KMS-11 (cell line): ENCODE measurements around the gene KRTAP5-10.
"Not testable (repeated sequence)": the region's sequence is repeated elsewhere in the genome, so short reads cannot be mapped to it uniquely, and the experiment has no call there.

Source experiments
- H2AFZ ChIP-seq: fragments of 200-600 bp; sonication (generic); 2 replicates; pipeline ENCODE4 v1.6.1; 2016; ENCODE audit warnings: antibody characterized with exemption, mixed run types, low read depth
- H3K27ac ChIP-seq: fragments of 200-600 bp; sonication (generic); 2 replicates; pipeline ENCODE4 v1.6.1; 2016; ENCODE audit warnings: mild to moderate bottlenecking, mixed run types
- H3K27me3 ChIP-seq: fragments of 200-600 bp; sonication (generic); 2 replicates; pipeline ENCODE4 v1.6.1; 2017; ENCODE audit warnings: mild to moderate bottlenecking, low read depth, mixed run types, moderate library complexity; ENCODE audit not compliant: insufficient read depth
- H3K36me3 ChIP-seq: fragments of 200-600 bp; sonication (generic); 2 replicates; pipeline ENCODE4 v1.6.1; 2017; ENCODE audit warnings: mild to moderate bottlenecking, mixed run types; ENCODE audit not compliant: insufficient read depth
- H3K4me1 ChIP-seq: fragments of 200-600 bp; sonication (generic); 2 replicates; pipeline ENCODE4 v1.6.1; 2016; ENCODE audit warnings: mild to moderate bottlenecking, low read depth, mixed run types; ENCODE audit not compliant: poor library complexity, severe bottlenecking
- H3K4me2 ChIP-seq: fragments of 200-600 bp; sonication (generic); 2 replicates; pipeline ENCODE4 v1.7.0; 2016; ENCODE audit warnings: mild to moderate bottlenecking, mixed run types
- H3K4me3 ChIP-seq: fragments of 200-600 bp; sonication (generic); IDR thresholded peaks from 2 replicates; pipeline ENCODE4 v1.6.1; 2017; ENCODE audit warnings: low read depth, low read length, mixed read lengths; ENCODE audit not compliant: insufficient read depth
- H3K79me2 ChIP-seq: fragments of 200-600 bp; sonication (generic); 2 replicates; pipeline ENCODE4 v1.6.1; 2016; ENCODE audit warnings: low read depth, mixed run types; ENCODE audit not compliant: insufficient read depth
- H3K9ac ChIP-seq: fragments of 200-600 bp; sonication (generic); 2 replicates; pipeline ENCODE4 v1.6.1; 2016; ENCODE audit warnings: mild to moderate bottlenecking, mixed run types
- H4K20me1 ChIP-seq: fragments of 200-600 bp; sonication (generic); 2 replicates; pipeline ENCODE4 v1.6.1; 2016; ENCODE audit warnings: mild to moderate bottlenecking, mixed run types; ENCODE audit not compliant: insufficient read depth
- CTCF ChIP-seq: fragments of 200-600 bp; sonication (generic); conservative IDR thresholded peaks from 2 replicates; pipeline ENCODE4 v1.6.1; 2017; ENCODE audit warnings: low read depth, mild to moderate bottlenecking, antibody characterized with exemption, low read length, moderate library complexity, mixed read lengths

Gene KRTAP5-10

DNA sequence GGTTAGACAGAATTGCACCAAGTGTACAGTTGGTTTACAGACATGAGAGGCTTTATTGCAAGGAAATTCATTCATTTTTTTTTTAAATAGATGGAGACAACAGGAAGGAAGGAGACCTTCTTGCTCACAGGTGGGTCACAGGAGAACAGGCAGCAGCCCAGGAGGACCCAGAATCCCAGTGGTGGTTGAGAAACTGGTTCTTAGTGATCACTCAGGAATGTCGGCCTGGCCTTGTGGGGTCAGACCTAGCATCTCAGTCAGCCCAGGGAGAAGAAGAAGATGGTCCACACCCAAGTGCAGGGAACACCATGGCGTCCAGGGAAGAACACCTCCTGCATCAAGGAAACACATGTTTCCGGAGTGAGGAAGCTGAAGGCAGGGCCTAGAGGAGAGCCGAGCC lies 16.5 kb downstream of the KRTAP5-10 start:
- H3K79me2 ChIP-seq: no peaks in the 10 kb centered on the region
- no peak overlapping the region for H3K4me2 ChIP-seq
- H4K20me1 ChIP-seq: no peaks in the 10 kb centered on the region
- H2AFZ ChIP-seq: no peak overlapping the region
- no peak overlapping the region for H3K4me3 ChIP-seq
- no peaks in the 10 kb centered on the region for H3K27me3 ChIP-seq
- H3K4me1 ChIP-seq: peaks cover 7% of the 10 kb centered on the region
- TF ChIP-seq CTCF: no peak
- no peak overlapping the region for H3K27ac ChIP-seq
- H3K9ac ChIP-seq: no peak overlapping the region
- H3K36me3 ChIP-seq: no peaks in the 10 kb centered on the region

GRCh38 chr11:71582309-71582895 lies 17.0 kb downstream of the KRTAP5-10 start, which contains the start of gene KRTAP5-11:
Gene KRTAP5-11, minus strand, starts transcription at chr11:71582875. Its CDS starts 38 bp downstream, at chr11:71582837.
- Histone ChIP-seq H3K36me3 (no peaks in the 10 kb centered on the region), H3K27ac (no peak within 1 kb of the TSS), H3K4me1 (peaks cover 7% of the 10 kb centered on the region), H3K4me3 (no peak within 1 kb of the TSS), H3K4me2 (no peak within 1 kb of the TSS), H3K9ac (no peak within 1 kb of the TSS), H4K20me1 (no peaks in the 10 kb centered on the region), H3K79me2 (no peaks in the 10 kb centered on the region), H3K27me3 (no peaks in the 10 kb centered on the region), H2AFZ (no peak within 1 kb of the TSS)
- no peak for TF ChIP-seq CTCF

GRCh38 chr11:71582969-71583368 lies 17.6 kb downstream of the KRTAP5-10 start:
- H3K9ac ChIP-seq, H3K4me1 ChIP-seq: not testable (repeated sequence)

DNA sequence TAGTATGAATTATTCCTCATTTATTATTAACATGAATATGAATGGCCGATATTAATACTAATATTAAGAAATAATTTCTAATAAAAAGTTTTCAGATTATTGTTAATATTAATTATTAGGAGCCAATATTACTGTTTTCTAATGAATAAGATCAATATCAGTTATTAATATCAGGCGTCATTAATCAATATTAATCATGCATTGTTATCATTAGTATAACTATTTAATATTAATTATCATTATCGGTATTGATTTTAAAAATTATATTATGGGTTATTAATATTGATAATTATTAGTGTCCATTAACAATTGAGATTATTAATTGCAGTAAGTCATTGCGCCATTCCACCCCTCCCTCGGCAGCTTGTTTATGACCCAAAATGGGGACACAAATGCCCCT lies 20.3 kb downstream of the KRTAP5-10 start:
- not testable (repeated sequence) for H3K27me3 ChIP-seq, H3K9ac ChIP-seq, H4K20me1 ChIP-seq, H3K27ac ChIP-seq, H3K4me1 ChIP-seq, H3K79me2 ChIP-seq, H3K36me3 ChIP-seq, H3K4me3 ChIP-seq, H3K4me2 ChIP-seq, H2AFZ ChIP-seq

More at GRCh38 chr11:71582969-71583368, 17.6 kb downstream of the KRTAP5-10 start:
- not testable (repeated sequence) for H3K79me2 ChIP-seq, H3K27ac ChIP-seq, H3K4me3 ChIP-seq, H4K20me1 ChIP-seq, H3K36me3 ChIP-seq, H2AFZ ChIP-seq, H3K4me2 ChIP-seq, H3K27me3 ChIP-seq

DNA sequence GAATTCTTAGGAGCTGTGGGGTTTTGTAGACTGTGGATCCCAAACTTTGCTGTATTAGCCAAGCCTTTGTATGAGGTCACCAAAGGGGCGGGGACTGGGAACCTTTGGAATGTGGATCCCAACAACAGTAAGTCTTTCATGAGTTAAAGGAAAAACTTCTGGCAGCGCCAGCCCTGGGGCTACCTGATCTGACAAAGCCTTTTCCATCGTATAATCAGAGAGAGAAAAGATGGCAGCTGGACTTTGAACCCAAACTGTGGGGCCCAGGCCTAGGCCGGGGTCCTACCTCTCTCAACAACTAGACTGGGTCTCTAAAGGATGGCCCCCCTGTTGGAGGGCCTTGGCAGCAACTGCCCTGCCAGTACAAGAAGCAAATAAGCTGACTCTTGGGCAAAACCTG lies 23.0 kb downstream of the KRTAP5-10 start:
- H2AFZ ChIP-seq, H3K9ac ChIP-seq, H3K4me1 ChIP-seq, H3K79me2 ChIP-seq, H3K4me2 ChIP-seq, H3K27ac ChIP-seq, H4K20me1 ChIP-seq, H3K4me3 ChIP-seq, H3K27me3 ChIP-seq, H3K36me3 ChIP-seq: not testable (repeated sequence)

DNA sequence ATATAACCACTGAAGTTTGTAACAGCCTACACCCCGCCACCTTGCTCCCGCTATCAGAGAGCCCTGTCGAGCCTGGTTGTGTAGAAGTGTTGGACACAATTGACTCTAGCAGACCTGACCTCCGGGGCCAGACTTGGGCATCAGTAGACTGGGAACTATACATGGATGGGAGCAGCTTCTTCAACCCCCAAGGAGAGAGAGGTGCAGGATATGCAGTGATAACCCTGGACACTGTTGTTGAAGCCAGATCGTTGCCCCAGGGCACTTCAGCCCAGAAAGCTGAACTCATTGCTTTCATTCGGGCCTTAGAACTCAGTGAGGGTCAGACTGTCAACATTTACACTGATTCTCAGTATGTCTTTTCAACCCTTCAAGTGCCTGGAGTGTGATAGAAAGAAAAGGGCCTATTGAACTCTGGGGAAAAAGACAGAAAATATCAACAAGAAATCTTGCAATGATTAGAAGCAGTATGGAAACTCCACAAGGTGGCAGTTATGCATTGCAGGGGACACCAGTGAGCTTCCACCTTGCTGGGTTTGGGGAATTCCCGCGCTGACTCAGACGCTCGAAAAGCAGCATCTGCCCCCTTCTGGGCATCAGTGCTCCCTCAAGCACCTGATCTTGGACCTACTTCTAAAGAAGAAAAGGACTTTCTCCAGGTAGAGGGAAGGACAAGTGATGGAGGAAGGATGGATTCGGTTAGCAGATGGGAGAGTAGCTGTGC lies 23.6 kb downstream of the KRTAP5-10 start:
- H3K27ac ChIP-seq, H4K20me1 ChIP-seq: not testable (repeated sequence)

More for the DNA sequence above, 23.6 kb downstream of the KRTAP5-10 start:
- H3K4me2 ChIP-seq, H3K9ac ChIP-seq, H3K4me1 ChIP-seq, H3K79me2 ChIP-seq, H3K27me3 ChIP-seq, H3K4me3 ChIP-seq, H3K36me3 ChIP-seq: not testable (repeated sequence)
- H2AFZ ChIP-seq: peak overlapping the region; percentile 6; the same call in 1 of the 2 replicates
- TF ChIP-seq CTCF: peak; percentile 53
